Raji (cell line): ENCODE data around the gene OR1B1.
"Not testable (repeated sequence)": the region's sequence is repeated elsewhere in the genome, so short reads cannot be mapped to it uniquely, and the experiment has no call there.

ENCODE experiments used
- POLR2A ChIP-seq: IDR thresholded peaks from 2 replicates; pipeline ENCODE4 v1.6.1; 2011; ENCODE audit warnings: low read depth, low read length, control low read depth; ENCODE audit not compliant: insufficient read depth

OR1B1 gene

GRCh38 chr9:122657527-122657926 is at the start of gene OR1B1:
TSS of gene OR1B1 (minus strand) at chr9:122657627.
- TF ChIP-seq POLR2A, result no peak

GRCh38 chr9:122695696-122696095 is 38.3 kb upstream of the OR1B1 start:
- no peak for TF ChIP-seq POLR2A

GRCh38 chr9:122684851-122685250 is 27.4 kb upstream of the OR1B1 start:
- no peak for TF ChIP-seq POLR2A

GRCh38 chr9:122672481-122672880 is 15.1 kb upstream of the OR1B1 start:
- no peak for TF ChIP-seq POLR2A

GRCh38 chr9:122661416-122661815 is 4.0 kb upstream of the OR1B1 start, which contains the start of gene OR1L1:
TSS of gene OR1L1 (plus strand) at chr9:122661716. CDS start at chr9:122661716, 0 bp downstream.
- TF ChIP-seq POLR2A, result no peak

GRCh38 chr9:122656378-122656777 is 1.0 kb downstream of the OR1B1 start:
- no peak for TF ChIP-seq POLR2A

- TF ChIP-seq POLR2A, result no peak
Observed at GRCh38 chr9:122642226-122642625, 15.2 kb downstream of the OR1B1 start.

- no peak for TF ChIP-seq POLR2A
Observed at GRCh38 chr9:122619996-122620395, 37.4 kb downstream of the OR1B1 start.

GRCh38 chr9:122614362-122614761 is 43.1 kb downstream of the OR1B1 start, which contains the start of gene OR1Q1:
TSS of gene OR1Q1 (plus strand) at chr9:122614738. CDS start at chr9:122614738, 0 bp downstream.
- TF ChIP-seq POLR2A, result no peak

- no peak for TF ChIP-seq POLR2A
Observed at GRCh38 chr9:122609804-122610203, 47.6 kb downstream of the OR1B1 start.

- no peak for TF ChIP-seq POLR2A
Observed at GRCh38 chr9:122606587-122606986, 50.8 kb downstream of the OR1B1 start.

- TF ChIP-seq POLR2A, result no peak
Observed at GRCh38 chr9:122605691-122606090, 51.7 kb downstream of the OR1B1 start.

GRCh38 chr9:122583284-122583683 is 74.1 kb downstream of the OR1B1 start, which contains the start of gene OR1L8:
TSS of gene OR1L8 (minus strand) at chr9:122583384. CDS start at chr9:122568477, 14,907 bp downstream.
- TF ChIP-seq POLR2A, result not testable (repeated sequence)

- TF ChIP-seq POLR2A, result no peak
Observed at GRCh38 chr9:122580360-122580759, 77.1 kb downstream of the OR1B1 start.

GRCh38 chr9:122579874-122580273 is 77.6 kb downstream of the OR1B1 start:
- TF ChIP-seq POLR2A, result no peak
